Central memory CD4-positive, alpha-beta T cell (primary cell): ENCODE data around the gene GLIPR2.
"Not testable (repeated sequence)": the region's sequence is repeated elsewhere in the genome, so short reads cannot be mapped to it uniquely, and the experiment has no call there.

Source experiments
- DNase-seq: peaks from one replicate; pipeline ENCODE4 v3.0.0; 2022
- total RNA-seq, 3 experiments: gene quantifications; one replicate each; lab custom pipeline; 2026; lab: John Stamatoyannopoulos, UW

The GLIPR2 gene, protein sequence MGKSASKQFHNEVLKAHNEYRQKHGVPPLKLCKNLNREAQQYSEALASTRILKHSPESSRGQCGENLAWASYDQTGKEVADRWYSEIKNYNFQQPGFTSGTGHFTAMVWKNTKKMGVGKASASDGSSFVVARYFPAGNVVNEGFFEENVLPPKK
- total RNA-seq: 2.9 to 30.7 (median 26.9) reads per million in 3 experiments

GRCh38 chr9:36136272-36136893 lies at the start of gene GLIPR2:
Gene GLIPR2 (plus strand): TSS chr9:36136733. CDS start chr9:36136779, 46 bp downstream.
- DNase-seq: peak; percentile 78

DNA sequence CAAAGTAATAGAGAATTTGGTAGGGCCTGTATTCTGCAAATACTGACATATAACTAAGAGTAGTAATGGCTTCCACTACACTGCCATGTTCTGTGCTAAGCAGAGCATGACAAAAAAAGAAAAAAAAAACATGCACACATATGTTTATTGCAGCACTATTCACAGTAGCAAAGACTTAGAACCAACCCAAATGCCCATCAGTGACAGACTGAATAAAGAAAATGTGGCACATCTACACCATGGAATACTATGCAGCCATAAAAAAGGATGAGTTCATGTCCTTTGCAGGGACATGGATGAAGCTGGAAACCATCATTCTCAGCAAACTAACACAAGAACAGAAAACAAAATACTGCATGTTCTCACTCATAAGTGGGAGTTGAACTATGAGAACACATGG lies 49.5 kb upstream of the GLIPR2 start:
- not testable (repeated sequence) for DNase-seq

GRCh38 chr9:36088020-36088419 lies 48.5 kb upstream of the GLIPR2 start:
- no peak for DNase-seq

GRCh38 chr9:36091026-36091953 lies 45.2 kb upstream of the GLIPR2 start:
- no peak for DNase-seq

GRCh38 chr9:36092014-36092413 lies 44.5 kb upstream of the GLIPR2 start:
- DNase-seq: no peak

- peak; percentile 31 for DNase-seq
These were observed 43.9 kb upstream of the GLIPR2 start for GRCh38 chr9:36092509-36093215.

GRCh38 chr9:36093384-36093783 lies 43.1 kb upstream of the GLIPR2 start:
- no peak for DNase-seq

DNA sequence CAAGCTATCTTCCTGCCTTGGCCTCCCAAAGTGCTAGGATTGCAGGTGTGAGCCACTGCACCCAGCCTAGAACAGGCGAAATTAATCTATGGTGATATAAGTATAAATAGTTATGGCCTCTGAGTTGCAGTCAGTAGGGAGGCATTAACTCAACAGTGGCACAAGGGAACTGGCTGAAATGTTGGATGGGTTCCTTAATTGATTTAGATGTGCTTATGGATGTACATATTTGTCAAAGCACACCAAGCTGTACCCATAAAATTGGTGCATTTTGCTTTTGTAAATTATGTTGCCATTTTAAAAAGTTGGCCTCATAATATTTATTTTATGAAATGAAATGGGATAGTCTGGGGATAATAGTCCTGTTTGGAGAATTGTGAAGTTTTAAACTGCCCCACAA lies 36.8 kb upstream of the GLIPR2 start:
- DNase-seq: no peak

DNA sequence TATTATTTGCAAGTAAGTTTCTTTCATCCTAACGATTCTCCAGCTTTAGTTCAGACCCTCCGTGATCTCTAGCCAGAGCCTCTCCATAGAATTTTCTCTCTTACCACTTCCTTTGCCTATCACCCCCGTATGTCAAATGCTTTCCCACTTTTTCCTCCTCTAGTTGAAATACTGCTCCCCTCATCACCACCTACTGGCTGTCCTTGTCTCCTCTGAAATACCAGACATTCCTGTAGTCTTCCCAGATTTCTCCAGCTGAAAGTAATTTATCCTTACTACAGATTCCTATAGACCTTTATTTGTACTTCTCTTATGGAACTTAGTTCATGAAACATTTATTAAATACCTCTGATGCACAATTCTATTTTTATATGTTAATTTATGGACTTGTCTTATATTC lies 36.0 kb upstream of the GLIPR2 start:
- DNase-seq: no peak

DNA sequence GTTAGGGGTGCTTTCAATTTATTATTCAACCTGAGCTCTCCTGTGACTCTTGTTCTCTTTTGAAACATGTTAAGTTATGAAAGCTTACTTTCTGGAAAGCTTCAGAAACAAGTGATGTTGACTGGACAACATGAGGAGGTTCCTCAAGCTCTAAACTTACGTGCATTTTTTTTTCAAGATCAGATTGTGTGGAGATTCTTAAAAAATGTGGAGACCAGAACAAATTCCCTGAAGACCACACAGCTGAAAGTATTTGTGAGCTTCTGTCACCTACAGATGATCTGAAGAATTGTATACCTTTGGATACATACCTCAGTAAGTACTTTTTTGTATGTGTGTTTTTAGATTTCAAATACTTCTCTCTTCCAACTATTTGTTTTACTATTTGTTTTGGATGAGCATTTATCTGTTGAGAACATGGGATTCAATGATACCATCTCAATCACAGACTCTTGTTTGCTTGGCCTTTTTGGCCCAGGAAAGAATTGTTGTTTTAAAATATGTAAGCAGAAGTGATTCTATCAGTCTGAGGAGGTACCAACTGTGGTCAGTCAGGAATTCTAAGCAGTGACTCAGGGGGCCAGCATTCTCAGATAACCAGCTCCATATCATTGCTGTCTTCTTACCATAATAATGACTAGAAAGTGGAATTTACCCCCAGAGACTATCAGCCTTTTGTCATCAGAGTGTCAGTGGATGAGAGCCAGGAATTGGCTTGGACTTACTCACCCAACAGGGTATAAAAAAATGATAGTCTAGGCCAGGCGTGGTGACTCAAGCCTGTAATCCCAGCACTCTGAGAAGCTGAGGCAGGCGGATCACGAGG lies 34.4 kb upstream of the GLIPR2 start:
- no peak for DNase-seq

- peak; percentile 78 for DNase-seq
These were observed 33.6 kb upstream of the GLIPR2 start for GRCh38 chr9:36102742-36103495.

GRCh38 chr9:36109071-36109470 lies 27.5 kb upstream of the GLIPR2 start:
- no peak for DNase-seq

GRCh38 chr9:36110434-36110833 lies 26.1 kb upstream of the GLIPR2 start:
- no peak for DNase-seq

GRCh38 chr9:36112516-36112915 lies 24.0 kb upstream of the GLIPR2 start:
- no peak for DNase-seq

GRCh38 chr9:36113999-36114398 lies 22.5 kb upstream of the GLIPR2 start:
- no peak for DNase-seq

- DNase-seq: no peak
These were observed 19.9 kb upstream of the GLIPR2 start for GRCh38 chr9:36116593-36116992.

DNA sequence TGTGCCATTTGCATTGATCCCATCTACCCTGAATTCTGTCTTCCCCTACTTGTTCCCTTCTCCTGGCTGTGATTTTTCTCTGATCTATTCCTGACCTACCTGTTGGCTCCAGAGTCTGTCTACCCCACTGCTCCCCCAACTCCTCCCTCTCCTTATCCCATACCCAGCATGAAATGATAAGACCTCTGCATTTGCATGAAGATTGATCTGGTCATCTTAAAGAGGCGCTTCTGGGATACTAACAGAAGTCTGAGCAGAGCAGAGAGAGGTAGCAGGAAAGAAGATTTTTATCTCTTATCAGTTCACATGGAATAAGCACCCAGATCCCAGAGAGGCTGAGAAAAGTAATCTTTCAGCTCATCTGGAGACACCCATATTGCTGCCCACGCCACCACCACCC lies 18.3 kb upstream of the GLIPR2 start:
- no peak for DNase-seq

GRCh38 chr9:36118706-36119105 lies 17.8 kb upstream of the GLIPR2 start:
- no peak for DNase-seq

- DNase-seq: no peak
These were observed 17.1 kb upstream of the GLIPR2 start for GRCh38 chr9:36119476-36119875.

DNA sequence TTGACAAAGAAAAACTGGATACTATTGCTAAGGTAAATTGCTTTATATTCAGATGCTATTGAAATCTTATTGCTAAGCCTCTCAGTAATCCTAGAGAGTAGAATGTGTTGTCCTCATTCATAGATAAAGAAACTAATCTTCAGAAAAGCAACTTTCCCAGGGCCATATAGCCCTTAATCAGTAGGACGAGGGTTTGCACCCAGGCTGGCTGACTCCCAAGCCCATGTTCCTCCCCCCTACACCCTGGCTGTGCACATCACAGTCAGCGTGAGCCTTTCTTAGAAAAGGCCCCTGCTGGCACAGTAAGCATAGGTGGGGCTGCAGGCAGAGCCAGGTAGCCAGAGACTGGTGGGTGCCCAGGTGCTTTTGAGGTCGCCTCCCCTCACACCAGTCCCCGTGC lies 15.8 kb upstream of the GLIPR2 start:
- no peak for DNase-seq

DNA sequence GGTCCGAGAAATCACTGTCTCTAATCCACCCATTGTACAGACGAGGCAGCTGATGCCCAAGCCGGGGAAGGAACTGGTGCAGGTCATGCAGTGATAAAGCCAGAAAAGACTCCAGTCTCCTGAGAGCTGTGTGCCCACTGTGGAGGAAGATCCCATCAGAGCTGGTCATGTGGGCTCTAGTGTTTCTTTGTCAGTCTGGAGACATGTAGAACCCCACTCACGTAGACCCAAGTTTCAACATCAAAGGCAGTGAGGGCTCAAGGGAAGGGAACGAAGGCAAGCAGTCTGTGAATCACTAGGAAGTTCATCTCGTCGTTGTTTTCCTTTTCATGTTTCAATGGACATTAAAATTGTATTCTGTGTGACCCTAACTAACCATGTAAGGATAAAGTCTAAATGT lies 14.6 kb upstream of the GLIPR2 start:
- DNase-seq: no peak
